HCT116 (cell line): ENCODE data around the gene BMERB1. TPM values are rescaled to one million over a fixed set of nuclear protein-coding genes. Genes with fewer than 3 reads are reported as not detected.

Source experiments
- ATAC-seq: fragments of 200-7000 bp; cut with Tn5 transposase; 2 replicates; pipeline ENCODE4 v1.9.1; 2020; ENCODE audit warnings: mild to moderate bottlenecking, moderate library complexity
- BruUV-seq: library from RNA; stranded (reverse); fragments of 400-500 nt; replicated peaks from 2 replicates; lab custom pipeline; 2021; lab: Mats Ljungman, UMichigan
- CTCF ChIA-PET: fragments of 300-600 bp; sonication (Branson Sonifier 250); formaldehyde crosslinking; loops from one replicate; lab custom pipeline; 2021; ENCODE audit warnings: antibody characterized with exemption; lab: Charles Lee
- POLR2A ChIA-PET: fragments of 300-600, 350-600 bp; sonication (Branson Sonifier 250); formaldehyde crosslinking; loops from one replicate; lab custom pipeline; 2021; ENCODE audit warnings: antibody characterized with exemption; lab: Charles Lee
- RAD21 ChIA-PET, 2 experiments: fragments of 300-600 bp; sonication (Branson Sonifier 250); formaldehyde crosslinking; loops; one replicate each; lab custom pipeline; 2023; ENCODE audit warnings: low total read pairs in 2 of 2; ENCODE audit not compliant: uncharacterized antibody in 2 of 2, unreplicated experiment in 2 of 2, low non-redundant PET in 1 of 2; lab: Charles Lee
- DNase-seq: peaks from one replicate; pipeline ENCODE4 v3.0.0-alpha.2; 2010; ENCODE audit warnings: low read depth, low spot score
- H2AFZ ChIP-seq: fragments of 200-600 bp; shearing (Covaris generic), sonication (generic); 2 replicates; pipeline ENCODE4 v1.6.1; 2017; ENCODE audit warnings: low read depth, mixed run types, mixed read lengths, antibody characterized with exemption, low read length; ENCODE audit not compliant: poor library complexity, severe bottlenecking
- H3K27ac ChIP-seq: 2 replicates; pipeline ENCODE4 v1.5.1; 2012; ENCODE audit warnings: low read depth, low read length
- H3K27me3 ChIP-seq: fragments of 200-600 bp; sonication (generic); 2 replicates; pipeline ENCODE4 v1.6.1; 2016; ENCODE audit warnings: mixed run types, low read length, mixed read lengths; ENCODE audit not compliant: insufficient read depth
- H3K36me3 ChIP-seq, 2 experiments: fragments of 200-500 bp in 1 of 2; fragments of 200-600 bp in 1 of 2; sonication (Bioruptor generic) in 1 of 2; sonication (generic) in 1 of 2; 2 replicates each; pipeline versions ENCODE4 v1.5.1 to v1.6.1; 2014 to 2016; ENCODE audit warnings: low read length in 2 of 2, inconsistent platforms in 1 of 2, mixed read lengths in 1 of 2, mixed run types in 1 of 2; ENCODE audit not compliant: insufficient read depth in 2 of 2, control insufficient read depth in 1 of 2
- H3K4me1 ChIP-seq, 2 experiments: fragments of 200-600 bp in 1 of 2; sonication (generic) in 1 of 2; 2 replicates each; pipeline versions ENCODE4 v1.5.1 to v1.6.1; 2012 to 2017; ENCODE audit warnings: low read length in 2 of 2, inconsistent platforms in 1 of 2, mild to moderate bottlenecking in 1 of 2, mixed read lengths in 1 of 2, mixed run types in 1 of 2, moderate library complexity in 1 of 2; ENCODE audit not compliant: insufficient read depth in 2 of 2, control insufficient read depth in 1 of 2
- H3K4me2 ChIP-seq: fragments of 200-600 bp; sonication (generic); 2 replicates; pipeline ENCODE4 v1.6.1; 2017; ENCODE audit warnings: mixed run types, low read length, mixed read lengths
- H3K4me3 ChIP-seq, 2 experiments: fragments of 200-600 bp in 1 of 2; sonication (generic) in 1 of 2; replicated peaks in 1 of 2; 2 replicates each; pipeline ENCODE4 v1.5.1; 2011 to 2016; ENCODE audit warnings: low read length in 2 of 2, control low read depth in 1 of 2, low read depth in 1 of 2, mild to moderate bottlenecking in 1 of 2, mixed read lengths in 1 of 2, mixed run types in 1 of 2
- H3K79me2 ChIP-seq: fragments of 200-600 bp; sonication (generic); 2 replicates; pipeline ENCODE4 v1.6.1; 2017; ENCODE audit warnings: mild to moderate bottlenecking, mixed run types, low read length, moderate library complexity, mixed read lengths; ENCODE audit not compliant: insufficient read depth
- H3K9ac ChIP-seq: fragments of 200-600 bp; sonication (generic); 2 replicates; pipeline ENCODE4 v1.6.1; 2016; ENCODE audit warnings: low read length, mixed read lengths
- H3K9me2 ChIP-seq: fragments of 200-600 bp; sonication (generic), shearing (Covaris generic); 2 replicates; pipeline ENCODE4 v1.6.1; 2017; ENCODE audit warnings: mixed run types, mild to moderate bottlenecking, moderate library complexity; ENCODE audit not compliant: insufficient read depth
- H3K9me3 ChIP-seq, 2 experiments: fragments of 200-500 bp in 1 of 2; fragments of 200-600 bp in 1 of 2; sonication (Bioruptor generic) in 1 of 2; sonication (generic) in 1 of 2; 2 replicates each; pipeline ENCODE4 v1.6.1; 2014 to 2017; ENCODE audit warnings: low read length in 2 of 2, mixed read lengths in 2 of 2, inconsistent platforms in 1 of 2, low read depth in 1 of 2, mild to moderate bottlenecking in 1 of 2, mixed run types in 1 of 2, moderate library complexity in 1 of 2; ENCODE audit not compliant: control insufficient read depth in 1 of 2, insufficient read depth in 1 of 2
- H4K20me1 ChIP-seq: fragments of 200-600 bp; sonication (generic), shearing (Covaris generic); 2 replicates; pipeline ENCODE4 v1.6.1; 2017; ENCODE audit warnings: mixed run types, mild to moderate bottlenecking, moderate library complexity; ENCODE audit not compliant: insufficient read depth
- EGR1 ChIP-seq: IDR thresholded peaks from 2 replicates; pipeline ENCODE4 v1.6.1; 2012; ENCODE audit warnings: low read depth
- ELF1 ChIP-seq: IDR thresholded peaks from 2 replicates; pipeline ENCODE4 v1.6.1; 2012; ENCODE audit warnings: low read depth, borderline replicate concordance
- EZH2 ChIP-seq: fragments of 200-600 bp; sonication (generic); IDR thresholded peaks from 2 replicates; pipeline ENCODE4 v1.6.1; 2017; ENCODE audit warnings: antibody characterized with exemption, mixed run types
- EZH2phosphoT487 ChIP-seq: fragments of 200-600 bp; IDR thresholded peaks from 2 replicates; pipeline ENCODE4 v1.6.1; 2018; ENCODE audit warnings: antibody characterized with exemption, borderline replicate concordance
- JUND ChIP-seq: IDR thresholded peaks from 2 replicates; pipeline ENCODE4 v1.6.1; 2012
- MAX ChIP-seq: IDR thresholded peaks from 2 replicates; pipeline ENCODE4 v1.6.1; 2012
- POLR2A ChIP-seq: IDR thresholded peaks from 2 replicates; pipeline ENCODE4 v1.7.0; 2011; ENCODE audit warnings: borderline replicate concordance; ENCODE audit not compliant: insufficient read depth, insufficient read length; ENCODE audit errors: extremely low read depth
- POLR2AphosphoS5 ChIP-seq: IDR thresholded peaks from 2 replicates; pipeline ENCODE4 v1.6.1; 2011; ENCODE audit warnings: mild to moderate bottlenecking, low read depth, low read length, moderate library complexity
- RAD21 ChIP-seq: IDR thresholded peaks from 2 replicates; pipeline ENCODE4 v1.6.1; 2012; ENCODE audit warnings: low read depth, mild to moderate bottlenecking
- SIN3A ChIP-seq: IDR thresholded peaks from 2 replicates; pipeline ENCODE4 v1.6.1; 2012; ENCODE audit warnings: low read depth
- SP1 ChIP-seq: IDR thresholded peaks from 2 replicates; pipeline ENCODE4 v1.6.1; 2012; ENCODE audit warnings: low read depth
- SRF ChIP-seq: IDR thresholded peaks from 2 replicates; pipeline ENCODE4 v1.6.1; 2012; ENCODE audit warnings: low read depth
- TCF7L2 ChIP-seq: IDR thresholded peaks from 2 replicates; pipeline ENCODE4 v1.7.0; 2011; ENCODE audit warnings: borderline replicate concordance, inconsistent platforms; ENCODE audit not compliant: insufficient read depth, insufficient read length; ENCODE audit errors: extremely low read depth
- ZFX ChIP-seq: fragments of 450-650 bp; IDR thresholded peaks from 2 replicates; pipeline ENCODE4 v1.6.1; 2017
- intact Hi-C: fragments of 100-400 bp; cut with micrococcal nuclease; formaldehyde crosslinking; loops from 2 replicates; pipeline ENCODE4 v1.10.0; 2022
- total RNA-seq: library from RNA; stranded (reverse); gene quantifications from one replicate; pipeline ENCODE4 v1.2.1, GENCODE V29; 2021; ENCODE audit not compliant: unreplicated experiment
- TF ChIP-seq, protein P1 (sequence below): IDR thresholded peaks from 2 replicates; pipeline ENCODE4 v1.6.1; 2012; ENCODE audit warnings: low read depth
- TF ChIP-seq, protein P2 (sequence below), 3 experiments: fragments of 200-600 bp in 1 of 3; sonication (generic) in 1 of 3; IDR thresholded peaks in 2 of 3; conservative IDR thresholded peaks in 1 of 3; 2 replicates each; pipeline ENCODE4 v1.5.1; 2012 to 2017; ENCODE audit warnings: low read depth in 2 of 3, low read length in 2 of 3, antibody characterized with exemption in 1 of 3, borderline replicate concordance in 1 of 3, control low read depth in 1 of 3, mild to moderate bottlenecking in 1 of 3, mixed read lengths in 1 of 3, mixed run types in 1 of 3, moderate library complexity in 1 of 3; ENCODE audit not compliant: insufficient read depth in 1 of 3
- TF ChIP-seq, protein P3 (sequence below): IDR thresholded peaks from 2 replicates; pipeline ENCODE4 v1.6.1; 2012
- TF ChIP-seq, protein P4 (sequence below): IDR thresholded peaks from 2 replicates; pipeline ENCODE4 v1.6.1; 2011; ENCODE audit warnings: mild to moderate bottlenecking, low read length, moderate library complexity; ENCODE audit not compliant: insufficient replicate concordance; ENCODE audit errors: extremely low read depth

The BMERB1 gene
- total RNA-seq, 1 experiment from 2014 or later = 43.6 TPM

DNA sequence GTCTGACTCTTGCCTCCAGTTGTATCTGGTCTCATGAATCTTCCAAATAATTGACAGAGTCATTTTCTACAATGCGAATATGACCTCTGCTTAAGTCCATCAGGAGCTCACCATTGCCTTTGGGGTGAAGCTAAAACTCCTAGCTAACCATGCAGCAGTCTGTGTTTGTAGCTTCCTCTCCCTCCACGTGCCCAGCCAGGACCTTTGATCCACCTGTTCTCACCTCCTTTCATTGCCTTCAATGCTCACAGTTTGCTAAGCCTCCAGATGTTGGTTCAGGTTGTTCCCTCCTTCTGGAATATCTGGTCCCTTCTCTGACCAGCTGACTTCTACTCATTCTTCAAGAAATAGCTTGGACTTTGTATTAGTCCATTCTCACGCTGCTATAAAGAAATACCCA, 23.0 kb downstream of the BMERB1 start:
- intact Hi-C loops = no loop called here
- Histone ChIP-seq H3K4me2 (no peak overlapping the region), H2AFZ (no peak overlapping the region), H3K79me2 (no peaks in the 10 kb centered on the region), H3K4me3 (no peak overlapping the region), H3K27ac (no peak overlapping the region), H3K9me3 (no peaks in the 10 kb centered on the region), H4K20me1 (no peaks in the 10 kb centered on the region), H3K4me1 (peaks cover under 1 to 32% of the 10 kb centered on the region in 2 experiments; a peak in 3 of 4 replicates), H3K36me3 (no peaks in the 10 kb centered on the region), H3K9me2 (no peaks in the 10 kb centered on the region), H3K27me3 (no peaks in the 10 kb centered on the region), H3K9ac (no peak overlapping the region)
- no TSS peak for BruUV-seq
- ChIA-PET RAD21 (no interaction called here), CTCF (interaction anchor here (1.8 kb wide), 1 partner anchor 30 kb away, joined by 6 read pairs; no protein-coding TSS in a partner anchor), POLR2A (no interaction called here)
- TF ChIP-seq ZFX (no peak), JUND (no peak), SIN3A (no peak), SRF (no peak), TCF7L2 (no peak), POLR2AphosphoS5 (no peak), ELF1 (no peak), EZH2 (no peak), SP1 (no peak), MAX (no peak), RAD21 (no peak), EGR1 (no peak), EZH2phosphoT487 (no peak), POLR2A (no peak)
- TF ChIP-seq, protein P1, sequence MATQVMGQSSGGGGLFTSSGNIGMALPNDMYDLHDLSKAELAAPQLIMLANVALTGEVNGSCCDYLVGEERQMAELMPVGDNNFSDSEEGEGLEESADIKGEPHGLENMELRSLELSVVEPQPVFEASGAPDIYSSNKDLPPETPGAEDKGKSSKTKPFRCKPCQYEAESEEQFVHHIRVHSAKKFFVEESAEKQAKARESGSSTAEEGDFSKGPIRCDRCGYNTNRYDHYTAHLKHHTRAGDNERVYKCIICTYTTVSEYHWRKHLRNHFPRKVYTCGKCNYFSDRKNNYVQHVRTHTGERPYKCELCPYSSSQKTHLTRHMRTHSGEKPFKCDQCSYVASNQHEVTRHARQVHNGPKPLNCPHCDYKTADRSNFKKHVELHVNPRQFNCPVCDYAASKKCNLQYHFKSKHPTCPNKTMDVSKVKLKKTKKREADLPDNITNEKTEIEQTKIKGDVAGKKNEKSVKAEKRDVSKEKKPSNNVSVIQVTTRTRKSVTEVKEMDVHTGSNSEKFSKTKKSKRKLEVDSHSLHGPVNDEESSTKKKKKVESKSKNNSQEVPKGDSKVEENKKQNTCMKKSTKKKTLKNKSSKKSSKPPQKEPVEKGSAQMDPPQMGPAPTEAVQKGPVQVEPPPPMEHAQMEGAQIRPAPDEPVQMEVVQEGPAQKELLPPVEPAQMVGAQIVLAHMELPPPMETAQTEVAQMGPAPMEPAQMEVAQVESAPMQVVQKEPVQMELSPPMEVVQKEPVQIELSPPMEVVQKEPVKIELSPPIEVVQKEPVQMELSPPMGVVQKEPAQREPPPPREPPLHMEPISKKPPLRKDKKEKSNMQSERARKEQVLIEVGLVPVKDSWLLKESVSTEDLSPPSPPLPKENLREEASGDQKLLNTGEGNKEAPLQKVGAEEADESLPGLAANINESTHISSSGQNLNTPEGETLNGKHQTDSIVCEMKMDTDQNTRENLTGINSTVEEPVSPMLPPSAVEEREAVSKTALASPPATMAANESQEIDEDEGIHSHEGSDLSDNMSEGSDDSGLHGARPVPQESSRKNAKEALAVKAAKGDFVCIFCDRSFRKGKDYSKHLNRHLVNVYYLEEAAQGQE = no peak
- TF ChIP-seq, protein P2, sequence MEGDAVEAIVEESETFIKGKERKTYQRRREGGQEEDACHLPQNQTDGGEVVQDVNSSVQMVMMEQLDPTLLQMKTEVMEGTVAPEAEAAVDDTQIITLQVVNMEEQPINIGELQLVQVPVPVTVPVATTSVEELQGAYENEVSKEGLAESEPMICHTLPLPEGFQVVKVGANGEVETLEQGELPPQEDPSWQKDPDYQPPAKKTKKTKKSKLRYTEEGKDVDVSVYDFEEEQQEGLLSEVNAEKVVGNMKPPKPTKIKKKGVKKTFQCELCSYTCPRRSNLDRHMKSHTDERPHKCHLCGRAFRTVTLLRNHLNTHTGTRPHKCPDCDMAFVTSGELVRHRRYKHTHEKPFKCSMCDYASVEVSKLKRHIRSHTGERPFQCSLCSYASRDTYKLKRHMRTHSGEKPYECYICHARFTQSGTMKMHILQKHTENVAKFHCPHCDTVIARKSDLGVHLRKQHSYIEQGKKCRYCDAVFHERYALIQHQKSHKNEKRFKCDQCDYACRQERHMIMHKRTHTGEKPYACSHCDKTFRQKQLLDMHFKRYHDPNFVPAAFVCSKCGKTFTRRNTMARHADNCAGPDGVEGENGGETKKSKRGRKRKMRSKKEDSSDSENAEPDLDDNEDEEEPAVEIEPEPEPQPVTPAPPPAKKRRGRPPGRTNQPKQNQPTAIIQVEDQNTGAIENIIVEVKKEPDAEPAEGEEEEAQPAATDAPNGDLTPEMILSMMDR (IDR thresholded peaks at IDR 0.05 in 2 of 3, conservative IDR thresholded peaks at IDR 0.05 in 1 of 3; ENCODE audit: borderline replicate concordance in 1 of 3, insufficient read depth in 1 of 3, low read depth in 2 of 3, low read length in 2 of 3) = no peak
- TF ChIP-seq, protein P3, sequence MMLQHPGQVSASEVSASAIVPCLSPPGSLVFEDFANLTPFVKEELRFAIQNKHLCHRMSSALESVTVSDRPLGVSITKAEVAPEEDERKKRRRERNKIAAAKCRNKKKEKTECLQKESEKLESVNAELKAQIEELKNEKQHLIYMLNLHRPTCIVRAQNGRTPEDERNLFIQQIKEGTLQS = no peak
- TF ChIP-seq, protein P4, sequence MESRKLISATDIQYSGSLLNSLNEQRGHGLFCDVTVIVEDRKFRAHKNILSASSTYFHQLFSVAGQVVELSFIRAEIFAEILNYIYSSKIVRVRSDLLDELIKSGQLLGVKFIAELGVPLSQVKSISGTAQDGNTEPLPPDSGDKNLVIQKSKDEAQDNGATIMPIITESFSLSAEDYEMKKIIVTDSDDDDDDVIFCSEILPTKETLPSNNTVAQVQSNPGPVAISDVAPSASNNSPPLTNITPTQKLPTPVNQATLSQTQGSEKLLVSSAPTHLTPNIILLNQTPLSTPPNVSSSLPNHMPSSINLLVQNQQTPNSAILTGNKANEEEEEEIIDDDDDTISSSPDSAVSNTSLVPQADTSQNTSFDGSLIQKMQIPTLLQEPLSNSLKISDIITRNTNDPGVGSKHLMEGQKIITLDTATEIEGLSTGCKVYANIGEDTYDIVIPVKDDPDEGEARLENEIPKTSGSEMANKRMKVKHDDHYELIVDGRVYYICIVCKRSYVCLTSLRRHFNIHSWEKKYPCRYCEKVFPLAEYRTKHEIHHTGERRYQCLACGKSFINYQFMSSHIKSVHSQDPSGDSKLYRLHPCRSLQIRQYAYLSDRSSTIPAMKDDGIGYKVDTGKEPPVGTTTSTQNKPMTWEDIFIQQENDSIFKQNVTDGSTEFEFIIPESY = no peak
- DNase-seq (no peak), ATAC-seq (no peak)
